ENCODE data around the gene PUS7.
"Not testable (repeated sequence)": the region's sequence is repeated elsewhere in the genome, so short reads cannot be mapped to it uniquely, and the experiment has no call there.

PUS7 gene

DNA sequence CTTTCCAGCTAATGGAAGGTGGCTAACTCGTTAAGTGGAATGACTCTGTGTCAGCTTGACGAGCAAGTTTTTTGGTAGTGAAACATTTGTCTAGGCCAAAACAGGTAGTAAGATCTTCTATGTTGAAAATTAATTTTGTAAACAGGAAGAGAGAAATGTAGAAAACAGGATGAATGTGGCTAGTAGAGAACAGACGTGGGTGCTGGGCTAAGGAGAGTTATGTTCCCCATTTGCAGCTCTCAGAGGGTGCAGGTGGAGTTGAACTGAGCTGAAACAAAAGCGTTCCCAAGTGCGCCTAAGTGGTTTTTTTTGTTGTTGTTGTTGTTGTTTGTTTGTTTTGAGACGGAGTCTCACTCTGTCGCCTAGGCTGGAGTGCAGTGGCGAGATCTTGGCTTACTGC, 73.9 kb downstream of the PUS7 start:
- DNase-seq (ENCODE audit: low read depth), result no peak

DNA sequence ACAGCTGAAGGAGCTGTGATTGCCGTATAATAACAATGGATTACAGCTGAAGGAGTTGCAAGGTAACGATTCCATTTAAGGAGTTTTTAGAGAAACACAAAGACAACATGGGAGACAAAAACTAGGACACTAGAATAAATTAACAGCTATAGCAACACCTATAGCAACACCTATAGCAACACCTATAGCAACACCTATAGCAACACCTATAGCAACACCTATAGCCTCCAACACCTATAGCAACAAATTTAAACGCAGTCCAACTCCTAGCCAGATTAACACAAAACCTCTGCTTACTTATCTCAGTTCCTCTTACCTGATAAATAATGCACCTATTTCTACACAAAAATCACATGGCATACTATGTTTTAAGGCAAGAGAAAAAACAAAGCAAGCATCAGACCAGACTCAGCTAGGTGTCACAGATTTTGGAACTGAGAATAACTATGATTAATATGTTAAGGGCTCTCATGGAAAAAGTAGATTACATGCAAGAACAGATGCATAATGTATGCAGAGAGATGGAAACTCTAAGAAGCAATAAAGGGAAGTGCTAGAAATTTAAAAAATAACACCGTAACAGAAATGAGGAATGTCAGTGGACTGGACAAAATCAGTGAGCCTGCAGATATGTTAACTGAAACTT, 77.6 kb downstream of the PUS7 start:
- no peak for DNase-seq (ENCODE audit: low read depth)

- DNase-seq (ENCODE audit: low read depth), result not testable (repeated sequence)
Observed at GRCh38 chr7:105442214-105442613, 79.9 kb downstream of the PUS7 start.

GRCh38 chr7:105439174-105439893, 82.7 kb downstream of the PUS7 start:
- peak; percentile 89 for DNase-seq (ENCODE audit: low read depth)

- no peak for DNase-seq (ENCODE audit: low read depth)
Observed at GRCh38 chr7:105438847-105439173, 83.3 kb downstream of the PUS7 start.

DNA sequence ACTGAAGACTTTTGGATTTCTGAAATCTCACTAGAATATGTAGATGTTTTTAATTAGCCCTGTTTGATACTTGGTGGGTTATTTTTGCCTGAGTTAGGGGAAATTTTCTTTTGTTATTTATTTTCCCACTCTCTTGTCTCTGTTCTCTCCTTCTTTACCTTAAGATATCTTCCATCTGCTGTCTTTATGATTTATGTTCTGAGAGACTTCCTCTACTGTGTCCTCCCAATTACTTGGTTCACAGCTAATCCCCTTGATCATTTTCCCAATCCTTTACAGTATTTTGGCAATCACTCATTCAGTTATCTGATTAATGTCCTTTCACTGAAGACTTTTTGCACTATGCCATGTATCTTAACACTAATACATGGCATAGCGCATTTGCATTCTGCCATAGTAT, 83.8 kb downstream of the PUS7 start:
- DNase-seq (ENCODE audit: low read depth), result no peak

GRCh38 chr7:105437356-105437755, 84.7 kb downstream of the PUS7 start:
- not testable (repeated sequence) for DNase-seq (ENCODE audit: low read depth)

DNA sequence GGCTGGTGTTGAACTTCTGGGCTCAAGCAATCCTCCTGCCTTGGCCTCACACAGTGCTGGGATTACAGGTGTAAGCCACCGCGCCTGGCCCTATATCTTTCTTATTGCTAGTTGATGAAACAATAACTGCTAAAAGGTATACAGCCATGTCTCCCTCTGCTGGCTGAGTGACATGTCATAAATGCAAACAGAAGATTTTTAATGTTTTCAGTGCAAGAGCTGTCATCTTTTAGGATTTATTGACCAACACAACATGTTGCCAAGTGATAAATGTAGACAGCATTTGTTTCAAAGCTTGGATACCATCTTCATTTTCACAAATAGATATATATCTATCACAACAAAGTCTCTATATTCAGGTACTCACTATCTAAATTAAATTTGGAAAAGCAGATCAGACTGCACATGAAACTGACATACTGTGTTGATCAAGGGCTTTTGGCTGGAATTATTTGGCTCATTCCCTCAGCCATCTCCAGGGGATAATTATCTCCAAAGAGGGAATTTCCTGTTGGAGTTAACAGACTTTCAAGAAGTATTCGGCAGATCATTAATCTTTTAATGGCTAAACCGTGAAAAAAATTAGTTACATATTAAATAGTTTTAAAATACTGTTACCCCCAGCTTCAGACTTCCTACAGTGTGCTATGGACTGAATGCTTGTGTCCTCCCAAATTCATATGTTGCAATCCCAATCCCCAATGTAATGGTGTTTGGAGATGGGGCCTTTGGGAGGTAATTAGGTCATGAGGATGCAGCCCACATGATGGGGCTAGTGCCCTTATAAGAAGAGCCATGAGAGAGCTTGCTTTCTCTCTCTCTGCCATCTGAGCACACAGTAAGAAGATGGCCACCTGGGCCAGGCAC, 92.1 kb downstream of the PUS7 start:
- peak; percentile 48 for DNase-seq (ENCODE audit: low read depth)

DNA sequence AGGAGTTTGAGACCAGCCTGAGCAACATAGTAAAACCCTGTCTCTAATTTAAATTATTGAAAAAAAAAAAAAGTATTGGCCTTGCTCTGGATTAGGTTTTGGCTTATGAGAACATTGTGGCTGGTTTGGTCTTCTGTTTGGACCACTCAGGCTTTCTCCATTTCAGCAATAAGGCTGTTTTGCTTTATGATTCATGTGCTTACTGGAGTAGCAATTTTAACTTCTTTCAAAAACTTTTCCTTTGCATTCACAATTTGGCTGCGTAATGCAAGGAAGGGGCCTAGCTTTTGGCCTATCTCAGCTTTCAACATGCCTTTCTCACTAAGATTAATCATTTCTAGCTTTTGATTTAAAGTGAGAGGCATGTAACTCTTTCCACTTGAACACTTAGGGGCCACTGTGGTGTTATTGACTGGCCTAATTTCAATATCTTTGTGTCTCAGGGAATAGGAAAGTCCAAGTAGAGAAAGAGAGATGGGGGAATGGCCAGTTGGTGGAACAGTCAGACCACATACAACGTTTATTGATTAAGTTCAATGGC, 95.4 kb downstream of the PUS7 start:
- no peak for DNase-seq (ENCODE audit: low read depth)

GRCh38 chr7:105423987-105424386, 98.1 kb downstream of the PUS7 start:
- DNase-seq (ENCODE audit: low read depth), result no peak

- DNase-seq (ENCODE audit: low read depth), result no peak
Observed at GRCh38 chr7:105413887-105414437, 108.1 kb downstream of the PUS7 start.

- not testable (repeated sequence) for DNase-seq (ENCODE audit: low read depth)
Observed at GRCh38 chr7:105410774-105411173, 111.3 kb downstream of the PUS7 start.

- not testable (repeated sequence) for DNase-seq (ENCODE audit: low read depth)
Observed at GRCh38 chr7:105409775-105410174, 112.3 kb downstream of the PUS7 start.

- DNase-seq (ENCODE audit: low read depth), result no peak
Observed at GRCh38 chr7:105408791-105409410, 113.2 kb downstream of the PUS7 start.
